Pulmonary artery endothelial cell (primary cell): ENCODE measurements around the gene TFPT. TPM values are rescaled to one million over a fixed set of nuclear protein-coding genes. Genes with fewer than 3 reads are reported as not detected.
A peak's percentile ranks its signal among the peaks of the same experiment; 100 is the strongest.

Source experiments
- DNase-seq: peaks from one replicate; pipeline ENCODE4 v3.0.0-alpha.2; 2011; ENCODE audit warnings: low read depth, low spot score
- total RNA-seq: library from RNA; depleted of rRNA; stranded (reverse); fragments of >200 nt; gene quantifications from 2 replicates; pipeline ENCODE4 v1.2.3, GENCODE V29; 2014

The TFPT gene, protein sequence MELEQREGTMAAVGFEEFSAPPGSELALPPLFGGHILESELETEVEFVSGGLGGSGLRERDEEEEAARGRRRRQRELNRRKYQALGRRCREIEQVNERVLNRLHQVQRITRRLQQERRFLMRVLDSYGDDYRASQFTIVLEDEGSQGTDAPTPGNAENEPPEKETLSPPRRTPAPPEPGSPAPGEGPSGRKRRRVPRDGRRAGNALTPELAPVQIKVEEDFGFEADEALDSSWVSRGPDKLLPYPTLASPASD
- total RNA-seq, result 15.0 and 22.8 TPM in 2 replicates

GRCh38 chr19:54115109-54116063 is at the start of gene TFPT, which contains the start of gene PRPF31:
TSS of gene TFPT (minus strand) at chr19:54115657. CDS start at chr19:54115269, 388 bp downstream.
TSS of gene PRPF31 (plus strand) at chr19:54115754. CDS start at chr19:54118279, 2,525 bp downstream.
- peak; percentile 94 for DNase-seq

DNA sequence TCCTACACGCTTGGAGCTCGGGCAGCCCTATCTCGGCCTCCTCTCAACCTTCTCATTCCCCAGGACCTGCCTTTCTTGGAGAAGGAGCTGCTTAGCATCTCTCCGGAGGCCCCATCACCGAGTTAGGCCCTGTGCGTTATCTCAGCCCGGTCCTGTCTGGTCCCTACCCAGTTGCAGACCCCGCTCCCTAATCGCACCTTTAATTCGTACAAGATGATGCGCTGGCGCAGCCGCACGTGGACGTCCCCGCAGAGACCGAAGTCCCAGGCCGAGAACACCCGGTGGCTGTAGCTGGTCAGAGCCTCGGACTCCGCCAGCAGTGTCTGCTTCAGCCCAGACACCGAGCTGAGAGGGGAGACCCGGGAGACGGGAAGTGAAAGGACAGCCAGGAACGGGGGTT is 49.8 kb upstream of the TFPT start:
- DNase-seq, result no peak

DNA sequence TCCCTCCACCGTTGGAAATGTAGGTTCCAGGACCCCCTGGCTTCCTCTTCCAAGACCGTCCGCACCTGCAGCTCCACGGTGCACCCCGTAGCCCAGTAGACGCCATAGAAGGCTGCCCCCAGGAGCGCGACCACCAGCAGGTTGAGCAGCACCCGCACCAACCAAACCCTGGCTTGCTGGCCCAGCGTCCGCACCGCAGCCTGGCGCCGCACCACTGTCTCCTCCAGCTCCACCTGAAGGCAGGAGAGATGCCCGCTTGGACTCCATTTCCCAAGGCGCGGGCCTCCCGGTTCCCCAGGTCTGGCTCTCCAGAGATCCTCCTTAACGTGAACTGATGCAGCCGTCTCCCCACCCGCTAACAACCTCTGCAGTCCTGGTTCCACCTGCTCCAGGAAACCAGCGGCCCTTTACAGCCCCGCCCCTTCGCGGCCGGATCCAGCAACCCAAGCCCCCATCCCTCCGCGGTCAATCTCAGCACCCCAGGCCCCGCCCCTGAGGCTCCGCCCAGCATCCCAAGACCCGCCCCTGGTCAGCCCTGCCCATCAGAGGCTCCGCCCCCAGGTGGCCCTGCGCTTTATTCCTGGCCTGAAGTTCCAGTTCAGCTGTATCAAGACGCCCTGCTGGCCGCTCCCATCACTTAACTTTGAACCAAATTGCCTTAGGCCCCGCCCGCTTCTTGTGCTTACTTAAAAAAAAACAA is 49.1 kb upstream of the TFPT start:
- peak; percentile 47 for DNase-seq

DNA sequence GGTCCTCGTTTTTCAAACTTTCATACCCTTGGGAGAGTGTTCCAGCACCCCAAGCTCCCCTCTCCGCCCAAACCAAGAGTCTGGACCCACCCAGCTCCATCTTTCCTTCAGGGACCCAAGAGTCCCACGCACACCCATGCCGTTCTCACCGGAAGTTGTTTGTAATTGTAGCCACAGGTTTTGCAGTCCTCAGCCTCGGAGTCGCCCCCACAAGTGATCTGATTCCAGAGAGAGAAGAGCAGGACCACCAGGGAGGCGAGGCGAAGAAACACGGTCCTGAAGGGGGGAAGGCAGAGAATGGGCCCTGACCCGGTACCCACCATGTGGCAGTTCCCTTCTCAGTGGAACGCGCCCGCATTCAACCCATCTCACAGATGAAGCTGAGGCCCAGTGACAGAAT is 47.4 kb upstream of the TFPT start:
- DNase-seq, result no peak

DNA sequence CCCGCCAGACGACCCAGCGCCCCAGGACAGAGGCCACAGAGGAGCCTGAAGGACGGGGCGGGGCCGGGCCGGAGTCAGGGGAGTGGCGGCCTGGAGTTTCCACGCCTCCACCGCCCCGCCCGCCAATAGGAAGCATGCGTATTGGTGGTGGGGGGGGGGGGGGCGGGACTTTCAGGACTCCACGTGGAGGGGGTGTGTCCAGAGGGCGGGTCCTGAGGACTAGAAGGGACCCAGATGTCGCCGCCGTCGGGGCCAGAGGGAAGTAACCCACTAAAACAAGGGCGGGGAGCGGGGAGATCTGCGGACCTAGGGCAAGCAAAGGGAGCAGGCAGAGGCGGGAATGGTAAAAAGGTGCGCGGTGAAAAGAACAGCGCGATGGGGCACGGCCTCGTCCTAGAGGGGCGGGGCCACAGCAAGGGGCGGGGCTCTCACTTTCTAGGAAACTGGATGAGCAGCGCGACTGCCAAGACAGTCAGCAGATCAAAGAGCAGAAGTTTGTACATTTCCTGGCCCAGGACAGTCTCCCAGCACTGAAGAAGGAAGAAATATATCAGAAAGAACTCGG is 46.9 kb upstream of the TFPT start:
- DNase-seq, result no peak

- no peak for DNase-seq
These were observed 45.4 kb upstream of the TFPT start for GRCh38 chr19:54160854-54161253.

GRCh38 chr19:54160182-54160811 is 44.8 kb upstream of the TFPT start:
- no peak for DNase-seq

DNA sequence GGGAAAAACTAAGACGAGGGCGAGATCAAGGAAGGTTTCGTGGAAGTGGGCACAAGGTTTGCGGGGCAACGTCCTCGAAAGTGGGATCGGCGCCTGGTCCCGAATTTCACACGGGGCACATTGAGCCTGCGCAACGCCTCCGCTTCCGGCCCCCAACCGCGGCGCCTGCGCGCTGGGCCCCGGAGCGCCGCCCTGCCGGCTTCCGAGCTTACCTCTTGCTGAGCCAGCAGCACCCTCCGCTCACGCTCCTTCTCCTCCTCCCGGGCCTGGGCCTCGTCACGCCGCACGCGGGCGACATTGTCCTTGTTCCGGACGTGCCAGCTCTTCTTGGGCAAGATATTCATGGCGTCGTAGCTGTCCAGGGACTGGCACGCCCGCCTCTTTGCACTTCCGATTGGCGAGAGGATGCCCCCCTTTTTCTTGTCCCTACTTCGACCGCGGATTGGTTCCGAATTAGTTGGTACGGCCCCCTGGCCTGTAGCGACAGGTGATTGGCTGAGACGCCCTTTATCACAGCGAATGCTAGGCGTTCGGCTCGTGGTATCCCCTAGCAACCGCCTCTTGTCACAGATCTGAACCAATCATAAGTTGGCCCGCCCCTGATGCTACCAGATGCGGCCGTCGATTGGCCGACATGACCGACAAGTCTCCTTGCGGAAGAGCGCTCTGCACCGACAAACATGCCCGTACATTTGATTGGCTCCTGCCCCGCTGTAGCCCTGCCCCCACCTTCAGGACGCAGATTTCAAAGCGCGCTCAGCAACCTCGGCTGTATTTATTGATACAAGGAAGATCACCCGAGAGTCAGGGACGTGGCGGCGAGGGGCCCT is 44.1 kb upstream of the TFPT start, which contains the start of gene LENG1:
Gene LENG1, minus strand, starts transcription at position 370 of the 830 bp plus-strand sequence. Its CDS starts 26 bp downstream, at position 344.
- peak; percentile 100 for DNase-seq

DNA sequence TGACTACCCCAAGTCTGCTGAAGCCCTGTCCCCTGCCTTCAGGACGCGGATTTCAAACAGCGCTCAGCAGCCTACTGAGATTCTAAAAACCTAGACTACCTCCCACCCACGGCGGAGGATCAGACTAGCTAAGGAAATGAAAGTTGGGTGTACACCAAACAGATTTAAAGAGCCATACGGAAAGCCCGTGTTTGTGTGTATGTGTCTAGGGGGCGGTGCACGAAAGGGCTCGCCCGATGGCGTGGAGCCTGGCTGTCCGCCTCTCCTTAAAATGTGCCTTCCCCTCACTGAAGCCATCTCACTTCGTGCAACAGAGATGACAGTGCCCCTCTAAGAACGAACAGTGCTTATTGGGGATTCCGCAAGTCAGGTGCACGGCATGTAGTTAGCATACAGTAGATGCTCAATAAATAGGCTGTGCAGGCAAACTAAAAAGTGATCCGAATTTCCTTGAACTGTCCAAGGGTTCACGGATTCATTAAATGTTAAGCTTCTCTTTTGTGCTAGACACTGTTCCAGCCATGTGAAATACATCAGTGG is 43.4 kb upstream of the TFPT start:
- DNase-seq, result no peak

DNA sequence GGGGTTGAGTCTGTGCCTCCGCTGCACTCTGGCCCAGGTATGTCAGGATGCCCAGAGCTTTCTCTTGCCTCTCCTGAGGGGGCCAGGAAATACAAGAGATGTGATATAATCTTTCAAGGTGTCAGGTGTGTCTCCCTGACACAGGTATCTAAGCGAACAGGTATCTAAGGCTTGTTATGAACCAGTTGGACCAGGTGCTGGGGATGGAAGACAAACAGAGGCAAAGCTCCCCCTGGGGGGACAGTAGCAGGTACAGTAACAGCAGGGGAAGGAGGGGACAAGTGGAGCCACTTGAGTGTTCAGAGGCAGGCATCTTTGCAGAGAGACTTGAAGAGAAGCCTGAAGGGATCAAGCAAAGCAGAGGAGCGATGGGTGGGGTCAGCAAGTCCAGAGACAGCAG is 41.5 kb upstream of the TFPT start:
- no peak for DNase-seq

DNA sequence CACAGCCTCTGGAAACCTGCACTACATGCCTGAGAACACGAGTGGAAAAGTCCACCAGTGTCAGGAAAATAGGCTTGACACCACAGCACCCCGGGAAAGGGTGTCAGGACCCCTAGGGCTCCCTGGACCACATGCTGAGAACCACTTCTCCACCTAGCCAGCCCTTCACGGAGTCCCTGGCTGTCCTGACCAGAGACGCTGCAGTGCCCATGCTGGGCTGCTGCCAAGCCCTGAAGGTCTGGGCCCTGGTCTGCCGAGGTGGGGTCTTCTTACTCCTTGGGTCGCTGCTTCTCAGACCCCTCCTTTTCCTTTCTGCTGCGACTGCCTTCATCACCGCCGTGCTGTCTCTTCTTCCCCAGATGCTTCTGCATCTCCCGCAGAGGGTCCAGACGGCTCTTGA is 41.0 kb upstream of the TFPT start:
- no peak for DNase-seq

GRCh38 chr19:54155694-54156093 is 40.2 kb upstream of the TFPT start:
- no peak for DNase-seq

DNA sequence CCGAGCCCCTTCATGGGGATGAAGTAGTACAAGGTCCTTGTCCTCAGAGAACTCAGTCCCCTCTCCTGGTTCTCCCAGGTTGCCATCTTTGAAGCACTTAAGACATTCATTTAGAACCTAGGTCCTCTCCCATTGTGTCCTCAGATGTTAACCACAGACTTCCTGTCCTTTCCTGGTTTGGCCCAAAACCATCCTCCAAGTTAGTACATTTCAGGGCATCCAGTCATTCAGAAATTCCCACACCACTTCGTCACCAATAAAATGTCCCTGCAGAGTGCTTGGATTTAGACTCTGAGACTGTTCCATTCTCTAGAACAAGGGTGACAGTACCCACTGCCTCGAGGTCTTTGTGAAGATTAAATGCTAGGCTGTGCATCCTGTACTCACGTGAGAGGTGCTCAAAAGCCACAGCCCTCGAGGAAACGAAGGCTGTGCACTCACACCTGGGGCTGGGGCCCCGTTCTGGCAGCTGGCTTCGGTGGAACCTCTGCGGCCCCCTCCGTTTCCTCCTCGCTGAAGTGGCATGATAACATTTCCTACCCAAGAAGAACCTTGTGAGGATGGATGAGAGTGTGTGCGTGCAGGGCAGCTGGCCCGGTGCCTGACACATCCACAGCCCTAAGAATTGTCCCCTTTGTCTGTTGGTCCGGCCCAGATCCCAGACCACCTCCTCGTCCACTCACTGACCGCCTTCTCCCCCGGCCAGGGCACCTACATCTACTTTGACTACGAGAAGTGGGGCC is 39.3 kb upstream of the TFPT start:
- no peak for DNase-seq

- no peak for DNase-seq
These were observed 38.4 kb upstream of the TFPT start for GRCh38 chr19:54153731-54154326.

GRCh38 chr19:54152878-54153524 is 37.5 kb upstream of the TFPT start:
- no peak for DNase-seq

GRCh38 chr19:54152267-54152666 is 36.8 kb upstream of the TFPT start:
- DNase-seq, result no peak

DNA sequence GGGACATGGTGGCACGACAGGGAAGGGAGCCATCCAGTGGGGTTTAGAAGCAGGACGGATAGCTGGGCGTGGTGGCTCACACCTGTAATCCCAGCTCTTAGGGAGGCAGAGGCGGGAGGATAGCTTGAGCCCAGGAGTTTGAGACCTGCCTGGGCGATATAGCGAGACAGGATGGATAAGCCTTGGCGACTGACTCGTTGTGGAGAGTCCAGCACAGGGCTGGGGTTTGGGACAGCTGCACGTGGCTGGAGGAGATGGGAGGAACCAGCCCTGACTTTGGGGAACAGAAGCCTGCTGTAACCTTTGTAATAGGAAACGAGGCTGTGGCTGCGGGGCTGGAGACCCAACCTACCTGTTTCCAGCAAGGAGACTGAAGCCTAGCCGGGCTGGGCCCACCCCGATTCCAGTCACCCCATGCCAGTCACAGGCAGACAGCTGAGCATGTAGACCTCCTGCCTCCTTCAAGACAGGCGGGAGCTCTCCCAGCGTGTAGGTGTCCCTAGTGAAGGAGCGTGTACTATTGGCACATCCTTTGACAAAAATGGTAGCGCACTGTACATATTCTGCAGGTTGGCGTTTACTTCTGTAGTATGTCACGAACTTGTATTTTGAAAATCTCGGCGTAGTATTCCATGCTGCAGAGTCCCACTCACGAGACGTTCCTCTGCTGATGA is 36.0 kb upstream of the TFPT start:
- DNase-seq, result no peak
